Esophagus squamous epithelium (tissue), 5 donors: ENCODE measurements around the gene DBP. TPM values are rescaled to one million over a fixed set of nuclear protein-coding genes. Genes with fewer than 3 reads are reported as not detected.

Experiments
- DNase-seq: peaks from one replicate; lab custom pipeline; 2025; lab: John Stamatoyannopoulos, UW
- H3K27ac ChIP-seq, 4 donors: fragments of 200-600 bp; sonication (generic); one replicate each; pipeline ENCODE4 v1.5.1; 2016 to 2019; ENCODE audit warnings: mild to moderate bottlenecking in 1 of 4
- H3K27me3 ChIP-seq, 4 donors: fragments of 200-600 bp; sonication (generic); 1 replicate in 3 of 4; 2 replicates in 1 of 4; pipeline versions ENCODE4 v1.5.1 to v1.6.0; 2017 to 2021; ENCODE audit warnings: antibody characterized with exemption in 1 of 4
- H3K36me3 ChIP-seq, 3 donors: fragments of 200-600 bp; sonication (generic); one replicate each; pipeline ENCODE4 v1.5.1; 2016 to 2019
- H3K4me1 ChIP-seq, 3 donors: fragments of 200-600 bp; sonication (generic); one replicate each; pipeline ENCODE4 v1.5.1; 2017 to 2019
- H3K4me3 ChIP-seq, 4 donors: fragments of 200-600 bp; sonication (generic); 1 replicate in 3 of 4; 2 replicates in 1 of 4; pipeline ENCODE4 v1.5.1; 2016 to 2019; ENCODE audit warnings: mild to moderate bottlenecking in 2 of 4, moderate library complexity in 1 of 4
- H3K9me3 ChIP-seq, 3 donors: fragments of 200-600 bp; sonication (generic); one replicate each; pipeline ENCODE4 v1.5.1; 2016 to 2019
- POLR2A ChIP-seq, 4 donors: fragments of 450-650 bp; IDR thresholded peaks; one replicate each; pipeline ENCODE4 v1.6.1; 2017; ENCODE audit warnings: antibody characterized with exemption in 4 of 4, mild to moderate bottlenecking in 4 of 4, moderate library complexity in 3 of 4
- WGBS, 2 donors: methylation state at CpG; one replicate each; pipeline ENCODE4 v1.1.5; 2018; 5-methylcytosine and 5-hydroxymethylcytosine counted together
- intact Hi-C: fragments of 100-400 bp; cut with DNase I; formaldehyde crosslinking; loops from one replicate; pipeline ENCODE4 v1.15.0; 2022
- total RNA-seq, 4 donors: library from RNA; depleted of rRNA; stranded (reverse); fragments of >200 nt; gene quantifications; one replicate each; pipeline ENCODE4 v1.1.0, GENCODE V29; 2016
- TF ChIP-seq, protein P1 (sequence below), 6 experiments: fragments of 450-650 bp in 4 of 6; fragments of 200-600 bp in 2 of 6; sonication (generic) in 2 of 6; IDR thresholded peaks; one replicate each; pipeline ENCODE4 v1.5.1; 2016 to 2019; ENCODE audit warnings: antibody characterized with exemption in 6 of 6, mild to moderate bottlenecking in 4 of 6, moderate library complexity in 4 of 6
- donor health status: DM: yes; HTN: yes; CAD: no.

DBP gene
- total RNA-seq, 4 donors from 2014 or later = 4.2 to 16.2 (median 11.7) TPM

DNA sequence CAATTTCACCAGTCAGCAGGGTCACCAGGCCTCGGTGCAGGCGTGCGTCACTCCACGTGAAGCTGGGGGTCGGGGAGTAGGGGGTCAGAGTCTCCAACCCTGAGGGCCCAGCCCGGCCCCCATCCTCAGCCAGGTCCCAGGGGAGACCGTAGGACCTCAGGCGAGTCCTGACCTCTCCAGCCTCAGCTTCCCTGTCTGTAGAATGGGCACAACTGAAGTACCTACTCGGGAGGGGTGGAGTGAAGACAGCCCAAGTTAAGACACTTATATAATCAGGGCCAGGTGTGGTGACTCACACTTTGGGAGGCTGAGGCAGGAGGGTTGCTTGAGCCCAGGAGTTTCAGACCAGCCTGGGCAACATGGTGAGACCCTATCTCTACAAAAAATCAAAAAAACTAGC, 33.3 kb downstream of the DBP start:
- Histone ChIP-seq H3K27ac (no peak overlapping the region), H3K9me3 (no peaks in the 10 kb centered on the region), H3K36me3 (peaks cover 0 to 25% (median 0%) of the 10 kb centered on the region in 3 donors), H3K27me3 (peaks cover 0 to 10% (median 0%) of the 10 kb centered on the region in 4 donors), H3K4me1 (peaks cover 0 to 2% (median 0%) of the 10 kb centered on the region in 3 donors), H3K4me3 (no peak overlapping the region)
- TF ChIP-seq, protein P1, sequence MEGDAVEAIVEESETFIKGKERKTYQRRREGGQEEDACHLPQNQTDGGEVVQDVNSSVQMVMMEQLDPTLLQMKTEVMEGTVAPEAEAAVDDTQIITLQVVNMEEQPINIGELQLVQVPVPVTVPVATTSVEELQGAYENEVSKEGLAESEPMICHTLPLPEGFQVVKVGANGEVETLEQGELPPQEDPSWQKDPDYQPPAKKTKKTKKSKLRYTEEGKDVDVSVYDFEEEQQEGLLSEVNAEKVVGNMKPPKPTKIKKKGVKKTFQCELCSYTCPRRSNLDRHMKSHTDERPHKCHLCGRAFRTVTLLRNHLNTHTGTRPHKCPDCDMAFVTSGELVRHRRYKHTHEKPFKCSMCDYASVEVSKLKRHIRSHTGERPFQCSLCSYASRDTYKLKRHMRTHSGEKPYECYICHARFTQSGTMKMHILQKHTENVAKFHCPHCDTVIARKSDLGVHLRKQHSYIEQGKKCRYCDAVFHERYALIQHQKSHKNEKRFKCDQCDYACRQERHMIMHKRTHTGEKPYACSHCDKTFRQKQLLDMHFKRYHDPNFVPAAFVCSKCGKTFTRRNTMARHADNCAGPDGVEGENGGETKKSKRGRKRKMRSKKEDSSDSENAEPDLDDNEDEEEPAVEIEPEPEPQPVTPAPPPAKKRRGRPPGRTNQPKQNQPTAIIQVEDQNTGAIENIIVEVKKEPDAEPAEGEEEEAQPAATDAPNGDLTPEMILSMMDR (IDR thresholded peaks at IDR 0.05) = no peak
- no peak for TF ChIP-seq POLR2A (IDR thresholded peaks at IDR 0.05)
- WGBS, 2 donors = 67 to 86% methylated on average over 2 to 5 of the region's 9 CpGs
- DNase-seq = no peak
- intact Hi-C loops = no loop called here

DNA sequence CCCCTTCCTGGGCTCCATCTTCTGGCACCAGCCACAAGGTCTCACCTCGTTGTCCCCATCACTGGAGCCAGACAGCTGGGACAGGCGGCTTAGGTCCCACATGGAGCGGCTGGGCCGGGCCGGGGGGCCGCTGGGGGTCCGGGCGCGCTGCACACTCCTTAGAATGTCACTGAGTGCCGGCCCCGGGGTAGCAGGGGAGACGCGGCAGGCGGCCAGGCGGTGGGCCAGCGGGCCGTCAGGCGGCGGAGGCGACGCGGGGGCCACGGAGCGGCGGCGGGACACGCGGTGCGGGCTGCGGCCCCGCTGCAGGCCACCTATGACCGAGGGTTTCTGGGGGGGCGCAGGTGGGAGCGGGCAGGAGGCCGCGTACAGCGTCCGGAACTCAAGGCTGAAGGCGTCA, 33.7 kb downstream of the DBP start:
- H3K9me3 ChIP-seq = no peaks in the 10 kb centered on the region
- H3K4me3 ChIP-seq = no peak overlapping the region
- no peak for DNase-seq
- TF ChIP-seq, protein P1 (IDR thresholded peaks at IDR 0.05) = no peak
- no peak for TF ChIP-seq POLR2A (IDR thresholded peaks at IDR 0.05)
- intact Hi-C loops = no loop called here
- H3K27ac ChIP-seq = no peak overlapping the region
- WGBS, 2 donors = 95 to 97% methylated on average over 5 to 19 of the region's 39 CpGs
- H3K27me3 ChIP-seq = peaks cover 0 to 10% (median 0%) of the 10 kb centered on the region in 4 donors
- peaks cover 0 to 29% (median 0%) of the 10 kb centered on the region in 3 donors for H3K36me3 ChIP-seq
- no peaks in the 10 kb centered on the region for H3K4me1 ChIP-seq

DNA sequence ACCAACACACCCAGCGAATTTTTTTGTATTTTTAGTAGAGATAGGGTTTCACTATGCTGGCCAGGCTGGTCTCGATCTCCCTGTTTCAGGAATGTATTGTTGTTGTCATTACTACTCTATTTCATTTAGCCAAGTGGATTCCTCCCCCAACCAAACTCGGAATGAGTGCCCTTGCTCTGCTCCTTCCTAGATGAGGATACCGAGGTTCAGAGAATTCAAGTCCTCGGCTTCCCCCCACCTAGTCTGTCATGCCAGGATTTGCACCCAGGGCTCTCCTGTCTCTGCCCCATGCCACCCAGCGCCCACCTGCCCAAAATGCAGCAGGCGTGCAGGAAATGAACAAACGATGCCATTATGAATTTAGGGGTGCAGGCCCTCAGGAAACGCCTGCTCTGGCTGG, 34.2 kb downstream of the DBP start:
- no peak for DNase-seq
- Histone ChIP-seq H3K27me3 (peaks cover 0 to 10% (median 0%) of the 10 kb centered on the region in 4 donors), H3K4me1 (no peaks in the 10 kb centered on the region), H3K27ac (no peak overlapping the region), H3K4me3 (no peak overlapping the region), H3K36me3 (peaks cover 0 to 33% (median 0%) of the 10 kb centered on the region in 3 donors), H3K9me3 (no peaks in the 10 kb centered on the region)
- TF ChIP-seq, protein P1 (IDR thresholded peaks at IDR 0.05) = no peak
- TF ChIP-seq POLR2A (IDR thresholded peaks at IDR 0.05) = no peak
- 70 to 85% methylated on average over 3 to 8 of the region's 9 CpGs for WGBS, 2 donors
- intact Hi-C loops = no loop called here

DNA sequence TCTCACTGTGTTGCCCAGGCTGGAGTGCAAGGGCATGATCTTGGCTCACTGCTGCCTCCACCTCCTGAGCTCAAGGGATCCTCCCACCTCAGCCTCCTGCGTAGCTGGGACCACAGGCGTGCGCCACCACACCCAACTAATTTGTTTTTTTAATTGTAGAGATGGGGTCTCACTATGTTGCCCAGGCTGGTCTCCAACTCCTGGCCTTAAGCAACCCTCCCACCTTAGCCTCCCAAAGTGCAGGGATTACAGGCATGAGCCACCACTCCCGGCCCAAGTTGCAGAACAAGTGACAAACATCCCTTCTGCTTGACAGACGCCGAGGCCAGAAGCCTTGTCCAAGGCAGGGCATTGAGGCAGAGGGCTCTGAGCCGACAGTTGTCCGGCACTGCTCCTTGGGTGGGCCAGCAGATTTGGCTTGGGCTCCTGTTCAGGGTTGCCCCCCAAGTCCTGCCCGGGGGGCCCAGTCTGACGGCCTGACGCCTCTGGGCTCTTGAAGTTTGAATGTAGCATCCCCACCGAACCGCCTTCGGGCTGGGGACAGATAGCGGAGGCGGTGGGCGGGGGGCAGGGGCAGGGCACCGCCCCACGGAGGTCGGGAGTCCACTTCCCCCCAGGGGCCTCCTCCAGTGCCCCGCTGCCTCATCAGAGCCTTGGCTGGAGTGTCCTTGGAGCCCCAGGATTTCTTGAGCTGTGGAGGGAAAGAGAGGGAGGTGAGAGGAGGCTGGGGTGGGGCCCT, 36.3 kb downstream of the DBP start:
- Histone ChIP-seq H3K4me1 (no peaks in the 10 kb centered on the region), H3K36me3 (peaks cover 0 to 55% (median 4%) of the 10 kb centered on the region in 3 donors), H3K9me3 (no peaks in the 10 kb centered on the region), H3K27me3 (peaks cover 0 to 13% (median 0%) of the 10 kb centered on the region in 4 donors), H3K4me3 (no peak overlapping the region), H3K27ac (no peak overlapping the region)
- TF ChIP-seq POLR2A (IDR thresholded peaks at IDR 0.05) = no peak
- TF ChIP-seq, protein P1 (IDR thresholded peaks at IDR 0.05) = no peak
- no peak for DNase-seq
- intact Hi-C loops = no loop called here
- WGBS, 2 donors = 83 to 92% methylated on average over 5 to 6 of the region's 21 CpGs

DNA sequence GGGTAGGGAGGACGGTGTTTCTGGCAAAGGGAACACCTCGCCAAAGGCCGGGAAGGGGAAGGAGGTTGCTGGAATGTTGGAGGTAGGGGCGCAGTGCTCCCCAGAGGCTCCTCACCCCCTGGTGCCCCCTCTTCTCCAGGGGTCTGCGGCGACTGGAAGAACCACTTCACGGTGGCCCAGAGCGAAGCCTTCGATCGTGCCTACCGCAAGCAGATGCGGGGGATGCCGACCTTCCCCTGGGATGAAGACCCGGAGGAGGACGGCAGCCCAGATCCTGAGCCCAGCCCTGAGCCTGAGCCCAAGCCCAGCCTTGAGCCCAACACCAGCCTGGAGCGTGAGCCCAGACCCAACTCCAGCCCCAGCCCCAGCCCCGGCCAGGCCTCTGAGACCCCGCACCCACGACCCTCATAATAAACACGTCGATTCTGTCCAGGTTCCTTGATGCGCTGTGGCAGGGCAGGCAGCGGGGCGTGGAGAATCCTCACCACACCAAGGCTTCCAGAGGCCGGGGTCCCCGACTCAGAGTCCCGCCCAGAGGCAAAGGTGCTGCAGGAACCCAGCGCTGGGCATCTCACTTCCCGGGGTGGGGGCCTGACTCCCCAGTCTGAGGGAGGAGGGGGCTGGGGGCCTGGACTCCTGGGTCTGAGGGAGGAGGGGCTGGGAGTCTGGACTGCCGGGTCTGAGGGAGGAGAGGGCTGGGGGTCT, 38.0 kb downstream of the DBP start:
- WGBS, 2 donors = 66 to 71% methylated on average over 4 to 10 of the region's 30 CpGs
- no peak for TF ChIP-seq POLR2A (IDR thresholded peaks at IDR 0.05)
- TF ChIP-seq, protein P1 (IDR thresholded peaks at IDR 0.05) = no peak
- H3K4me1 ChIP-seq = no peaks in the 10 kb centered on the region
- no peak for DNase-seq
- intact Hi-C loops = no loop called here
- H3K4me3 ChIP-seq = no peak overlapping the region
- H3K27me3 ChIP-seq = peaks cover 0 to 13% (median 0%) of the 10 kb centered on the region in 4 donors
- peaks cover 0 to 70% (median 4%) of the 10 kb centered on the region in 3 donors for H3K36me3 ChIP-seq
- H3K9me3 ChIP-seq = no peaks in the 10 kb centered on the region
- H3K27ac ChIP-seq = no peak overlapping the region
